Lung (tissue), 12 donors: Measurements from ENCODE around the gene NFATC2. TPM values are rescaled to one million over a fixed set of nuclear protein-coding genes. Genes with fewer than 3 reads are reported as not detected.

Experiments used
- ATAC-seq: fragments of 200-7000 bp; cut with Tn5 transposase; one replicate; pipeline ENCODE4 v1.9.1; 2020; ENCODE audit warnings: moderate number of reproducible peaks; ENCODE audit not compliant: insufficient read depth, low FRiP score
- DNase-seq, 3 donors: peaks; one replicate each; pipeline ENCODE4 v3.0.0-alpha.2; 2013 to 2017
- H3K27ac ChIP-seq, 2 donors: one replicate each; pipeline ENCODE4 v1.5.1; 2013; ENCODE audit warnings: mild to moderate bottlenecking in 2 of 2, moderate library complexity in 2 of 2, control low read depth in 1 of 2, inconsistent platforms in 1 of 2, low read depth in 1 of 2, low read length in 1 of 2
- H3K27me3 ChIP-seq, 3 donors: one replicate each; pipeline ENCODE4 v1.5.1; 2013; ENCODE audit warnings: low read length in 2 of 3; ENCODE audit not compliant: control insufficient read depth in 3 of 3, insufficient read depth in 3 of 3
- H3K36me3 ChIP-seq, 4 donors: one replicate each; pipeline ENCODE4 v1.5.1; 2013; ENCODE audit warnings: low read length in 4 of 4, mild to moderate bottlenecking in 1 of 4, moderate library complexity in 1 of 4; ENCODE audit not compliant: control insufficient read depth in 4 of 4, insufficient read depth in 4 of 4
- H3K4me1 ChIP-seq, 5 donors: one replicate each; pipeline ENCODE4 v1.5.1; 2013; ENCODE audit warnings: low read length in 5 of 5, mild to moderate bottlenecking in 2 of 5, moderate library complexity in 1 of 5; ENCODE audit not compliant: control insufficient read depth in 5 of 5, insufficient read depth in 5 of 5
- H3K4me3 ChIP-seq: one replicate; pipeline ENCODE4 v1.5.1; 2013; ENCODE audit warnings: mild to moderate bottlenecking, control low read depth, moderate library complexity
- H3K9ac ChIP-seq, 2 donors: one replicate each; pipeline ENCODE4 v1.5.1; 2013; ENCODE audit warnings: low read length in 2 of 2, control low read depth in 1 of 2; ENCODE audit not compliant: insufficient read depth in 1 of 2
- H3K9me3 ChIP-seq, 4 donors: one replicate each; pipeline ENCODE4 v1.5.1; 2013; ENCODE audit warnings: low read length in 3 of 4, mild to moderate bottlenecking in 1 of 4, moderate library complexity in 1 of 4; ENCODE audit not compliant: control insufficient read depth in 4 of 4, insufficient read depth in 3 of 4
- CTCF ChIP-seq: IDR thresholded peaks from 2 replicates; pipeline ENCODE4 v1.5.1; 2012; ENCODE audit warnings: mild to moderate bottlenecking; ENCODE audit errors: control extremely low read depth, extremely low read depth
- WGBS, 2 donors: extraction: QIAGEN DNeasy Blood & Tissue Kit; methylation state at CpG; one replicate each; pipeline ENCODE4 v1.1.7; 2013; 5-methylcytosine and 5-hydroxymethylcytosine counted together
- polyA plus RNA-seq, 2 donors: library from polyadenylated mRNA; stranded (reverse); fragments of 200-250 nt; gene quantifications; one replicate each; pipeline ENCODE4 v1.2.1, GENCODE V29; 2013
- total RNA-seq, 2 donors: library from RNA; depleted of rRNA in 1 of 2; stranded (reverse); fragments of >200 nt in 1 of 2; gene quantifications; one replicate each; pipeline ENCODE4 v1.2.1, GENCODE V29; 2014 to 2021
- donor health status: control.
- donor health status: control.
- donor health status: Bipolar disorder and iron deficiency.
- donor health status: healthy.
- donor health status: DM: yes; HTN: yes; CAD: no.

NFATC2 gene
- total and polyA plus RNA-seq, 4 donors, result 1.3 to 8.7 (median 4.7) TPM

GRCh38 chr20:51545515-51545914 is 3.0 kb upstream of the NFATC2 start:
- Histone ChIP-seq H3K27ac (no peak overlapping the region), H3K36me3 (no peaks in the 10 kb centered on the region), H3K27me3 (no peaks in the 10 kb centered on the region), H3K4me3 (no peak overlapping the region), H3K4me1 (peaks cover 2 to 23% (median 8%) of the 10 kb centered on the region in 5 donors), H3K9me3 (no peaks in the 10 kb centered on the region), H3K9ac (no peak overlapping the region)
- DNase-seq, result no peak
- no peak for ATAC-seq
- WGBS, 2 donors, result 90 to 93% methylated on average over 2 of the region's 2 CpGs
- TF ChIP-seq CTCF, result no peak

- WGBS, 2 donors, result 69 to 72% methylated on average over 7 of the region's 7 CpGs
- H3K27ac ChIP-seq, result no peak overlapping the region
- no peaks in the 10 kb centered on the region for H3K36me3 ChIP-seq
- no peaks in the 10 kb centered on the region for H3K27me3 ChIP-seq
- no peak for TF ChIP-seq CTCF
- no peak for ATAC-seq
- H3K4me3 ChIP-seq, result no peak overlapping the region
- no peak overlapping the region for H3K9ac ChIP-seq
- no peaks in the 10 kb centered on the region for H3K9me3 ChIP-seq
- peaks cover 2 to 23% (median 8%) of the 10 kb centered on the region in 5 donors for H3K4me1 ChIP-seq
- peak in 1 of 3 donors; percentile 8 for DNase-seq
Observed at GRCh38 chr20:51543422-51543788, 886 bp upstream of the NFATC2 start.

GRCh38 chr20:51542033-51542570 is 417 bp downstream of the NFATC2 start:
- no peak for TF ChIP-seq CTCF
- peaks cover 2 to 23% (median 8%) of the 10 kb centered on the region in 5 donors for H3K4me1 ChIP-seq
- H3K4me3 ChIP-seq, result peak overlapping the region; percentile 30
- no peaks in the 10 kb centered on the region for H3K27me3 ChIP-seq
- H3K9ac ChIP-seq, result no peak overlapping the region
- H3K9me3 ChIP-seq, result peaks cover 0 to 3% (median 0%) of the 10 kb centered on the region in 4 donors
- H3K36me3 ChIP-seq, result no peaks in the 10 kb centered on the region
- peak overlapping the region; percentile 10 to 73 for H3K27ac ChIP-seq
- DNase-seq (peak in 2 of 3 donors; percentile 8 to 27), ATAC-seq (no peak)
- WGBS, 2 donors, result 10 to 11% methylated on average over 29 of the region's 29 CpGs
